Measurements from ENCODE around the gene GLI2. TPM values are rescaled to one million over a fixed set of nuclear protein-coding genes. Genes with fewer than 3 reads are reported as not detected.

Gene GLI2
- total RNA-seq, 1 donor from 2014 or later = 16.2 TPM

- no peak for TF ChIP-seq CTCF (IDR thresholded peaks at IDR 0.05)
- TF ChIP-seq POLR2AphosphoS5 (IDR thresholded peaks at IDR 0.05; ENCODE audit: insufficient read depth in 1 of 2, low read depth in 1 of 2) = no peak
- TF ChIP-seq POLR2A (IDR thresholded peaks at IDR 0.05) = no peak
- no peaks in the 10 kb centered on the region for H3K9me3 ChIP-seq
- no peak overlapping the region for H3K4me3 ChIP-seq
- intact Hi-C loops (cut with DNase I) = no loop called here
- H3K27me3 ChIP-seq = no peaks in the 10 kb centered on the region
- no peak overlapping the region for H3K27ac ChIP-seq
- H3K36me3 ChIP-seq = no peaks in the 10 kb centered on the region
- peaks cover 16% of the 10 kb centered on the region for H3K4me1 ChIP-seq
- DNase-seq (ENCODE audit: extremely low spot score in 2 of 2) = no peak
These were observed 44.7 kb downstream of the GLI2 start for GRCh38 chr2:120780402-120780801.

- Histone ChIP-seq H3K4me1 (peaks cover 16% of the 10 kb centered on the region), H3K4me3 (no peak overlapping the region), H3K9me3 (no peaks in the 10 kb centered on the region), H3K36me3 (no peaks in the 10 kb centered on the region), H3K27ac (no peak overlapping the region), H3K27me3 (no peaks in the 10 kb centered on the region)
- intact Hi-C loops (cut with DNase I) = no loop called here
- TF ChIP-seq POLR2A (IDR thresholded peaks at IDR 0.05) (no peak), POLR2AphosphoS5 (IDR thresholded peaks at IDR 0.05; ENCODE audit: insufficient read depth in 1 of 2, low read depth in 1 of 2) (no peak), CTCF (IDR thresholded peaks at IDR 0.05) (no peak)
- DNase-seq (ENCODE audit: extremely low spot score in 2 of 2) = no peak
These were observed 47.7 kb downstream of the GLI2 start for GRCh38 chr2:120783371-120783791.

GRCh38 chr2:120783969-120784372, 48.3 kb downstream of the GLI2 start:
- TF ChIP-seq POLR2A (IDR thresholded peaks at IDR 0.05) = no peak
- TF ChIP-seq POLR2AphosphoS5 (IDR thresholded peaks at IDR 0.05; ENCODE audit: insufficient read depth in 1 of 2, low read depth in 1 of 2) = no peak
- no peak for TF ChIP-seq CTCF (IDR thresholded peaks at IDR 0.05)
- intact Hi-C loops (cut with DNase I) = no loop called here
- DNase-seq (ENCODE audit: extremely low spot score in 2 of 2) = no peak
- Histone ChIP-seq H3K27ac (no peak overlapping the region), H3K36me3 (no peaks in the 10 kb centered on the region), H3K4me1 (peaks cover 16% of the 10 kb centered on the region), H3K9me3 (no peaks in the 10 kb centered on the region), H3K4me3 (no peak overlapping the region), H3K27me3 (no peaks in the 10 kb centered on the region)

Measured in vagina (tissue), 2 donors.